HG02970 (cell line): ENCODE measurements around the gene RNU1-4.
"Not testable (repeated sequence)": the region's sequence is repeated elsewhere in the genome, so short reads cannot be mapped to it uniquely, and the experiment has no call there.

ENCODE experiments used
- ATAC-seq: cut with Tn5 transposase; IDR thresholded peaks from one replicate; pipeline ENCODE4 v1.9.1; 2021; ENCODE audit warnings: mild to moderate bottlenecking, moderate library complexity, moderate number of reproducible peaks; ENCODE audit not compliant: unreplicated experiment, low FRiP score

Gene RNU1-4

DNA sequence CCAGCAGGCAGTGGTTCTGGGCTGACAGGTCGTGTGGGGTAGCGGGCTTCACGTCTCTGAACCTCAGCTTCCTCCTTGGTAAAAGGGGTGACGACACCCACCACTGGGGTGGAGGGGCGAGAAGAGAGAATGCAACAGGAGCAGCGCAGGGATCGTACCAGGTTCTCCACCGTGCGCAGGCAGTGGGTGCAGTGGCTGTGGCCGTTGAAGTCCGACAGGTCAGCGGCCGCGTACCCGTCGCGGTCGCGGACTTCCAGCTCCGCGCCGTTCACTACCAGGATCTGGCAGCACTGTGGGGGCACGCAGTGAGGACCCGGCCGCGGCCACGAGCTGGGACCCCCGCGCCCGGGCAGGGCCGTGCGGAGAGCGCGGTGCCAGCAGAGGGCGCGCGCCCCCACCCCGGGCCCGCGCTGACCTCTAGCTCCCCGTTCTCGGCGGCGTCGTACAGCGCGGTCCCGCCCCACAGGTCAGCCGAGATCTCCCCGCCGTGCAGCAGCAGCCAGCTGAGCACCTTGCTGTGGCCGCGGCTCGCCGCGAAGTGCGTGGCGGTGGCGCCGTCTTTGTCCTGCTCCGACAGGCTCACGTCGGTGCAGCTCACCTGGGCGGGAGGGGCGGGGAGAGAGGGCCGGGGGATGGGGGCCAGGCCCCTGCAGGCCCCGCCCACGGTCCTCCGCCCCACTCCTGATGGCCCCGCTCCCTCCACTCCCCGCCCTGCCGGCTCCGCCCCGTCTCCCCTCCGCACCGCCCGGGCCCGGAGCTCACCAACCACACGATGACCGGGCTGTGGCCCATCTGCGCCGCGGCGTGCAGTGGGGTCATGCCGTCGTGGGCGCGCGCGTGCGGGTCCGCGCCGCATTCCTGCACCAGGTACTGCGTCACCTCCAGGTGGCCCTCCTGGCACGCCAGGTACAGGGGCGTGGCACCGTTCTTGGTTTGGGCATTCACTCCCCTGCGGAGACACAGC lies 32.9 kb upstream of the RNU1-4 start:
- ATAC-seq, result not testable (repeated sequence)

DNA sequence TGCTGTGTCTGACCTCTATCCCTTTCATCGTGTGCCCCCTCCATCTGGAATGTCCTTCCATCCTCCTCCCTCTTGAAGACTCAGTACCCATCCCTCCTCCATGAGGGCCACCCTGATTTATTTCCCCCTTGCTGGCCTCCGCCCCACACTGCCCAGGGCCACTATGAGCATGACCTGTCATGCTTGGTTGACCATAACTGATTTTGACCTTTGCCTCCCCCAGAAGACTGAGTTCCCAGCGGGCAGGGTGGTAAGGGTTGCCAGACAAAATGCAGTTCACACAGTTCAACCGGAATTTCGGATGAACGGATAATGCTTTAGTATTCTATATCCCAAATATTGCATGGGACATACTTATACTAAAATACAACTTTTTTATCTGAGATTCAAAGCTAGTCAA lies 31.6 kb upstream of the RNU1-4 start:
- ATAC-seq, result not testable (repeated sequence)

DNA sequence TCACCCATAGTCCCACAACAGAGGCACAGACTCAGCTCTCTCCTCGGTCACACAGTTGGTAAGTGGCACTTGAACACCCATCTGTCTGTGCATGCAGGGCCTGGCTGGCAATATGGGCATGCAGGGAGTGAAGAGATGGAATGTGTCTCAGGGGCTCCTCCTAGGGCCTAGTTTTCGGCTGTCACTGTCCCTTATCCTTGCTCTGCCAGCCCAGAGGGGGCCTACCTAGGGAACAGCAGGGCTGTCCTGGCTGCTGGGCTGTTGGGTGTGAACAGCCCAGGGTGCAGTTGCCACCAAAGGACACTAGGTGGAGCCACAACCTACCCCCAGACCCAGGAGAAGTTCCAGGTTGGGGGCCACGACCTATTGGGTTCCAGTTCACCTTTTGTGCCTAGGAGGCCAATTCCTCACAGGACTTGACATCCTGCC lies 30.6 kb upstream of the RNU1-4 start:
- ATAC-seq, result peak; percentile 57

DNA sequence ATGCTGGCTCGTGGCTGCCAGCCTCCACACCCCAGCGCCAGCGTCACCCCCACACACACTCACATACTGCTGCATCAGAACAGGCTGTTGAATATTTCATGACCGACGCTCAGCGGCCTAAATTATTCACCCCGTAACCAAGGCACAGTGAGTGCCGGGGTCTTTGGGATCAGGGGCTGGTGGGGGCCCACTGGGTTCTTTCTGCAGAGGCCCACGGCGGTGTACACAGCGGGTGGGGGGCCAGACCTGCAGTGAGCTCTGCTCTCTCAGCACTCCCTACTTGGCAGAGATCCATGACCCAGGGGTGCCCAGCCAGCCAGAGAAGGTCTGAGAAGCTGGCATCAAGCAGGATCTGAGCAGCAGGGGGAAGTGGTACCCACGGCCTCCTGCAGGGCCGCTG lies 29.7 kb upstream of the RNU1-4 start:
- not testable (repeated sequence) for ATAC-seq

DNA sequence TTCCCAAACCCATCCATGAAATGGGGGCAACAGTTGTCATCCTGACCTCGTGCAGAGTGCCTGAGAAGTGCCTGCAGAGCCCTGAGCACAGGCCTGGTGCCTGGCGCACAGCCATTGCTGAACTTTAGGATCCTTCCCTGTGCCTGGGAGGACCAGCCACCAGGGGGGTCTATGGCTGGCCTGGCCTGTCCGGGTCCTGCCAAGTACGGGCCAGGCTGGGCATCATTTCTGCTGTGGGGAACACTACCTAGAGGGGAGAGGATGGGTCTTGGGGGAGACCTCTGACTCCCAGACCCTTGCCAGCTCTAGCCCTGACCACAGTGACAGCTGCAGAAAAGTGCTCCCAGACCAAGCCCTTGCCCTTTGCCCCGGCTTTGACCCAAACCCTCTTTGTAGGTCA lies 28.2 kb upstream of the RNU1-4 start:
- not testable (repeated sequence) for ATAC-seq

DNA sequence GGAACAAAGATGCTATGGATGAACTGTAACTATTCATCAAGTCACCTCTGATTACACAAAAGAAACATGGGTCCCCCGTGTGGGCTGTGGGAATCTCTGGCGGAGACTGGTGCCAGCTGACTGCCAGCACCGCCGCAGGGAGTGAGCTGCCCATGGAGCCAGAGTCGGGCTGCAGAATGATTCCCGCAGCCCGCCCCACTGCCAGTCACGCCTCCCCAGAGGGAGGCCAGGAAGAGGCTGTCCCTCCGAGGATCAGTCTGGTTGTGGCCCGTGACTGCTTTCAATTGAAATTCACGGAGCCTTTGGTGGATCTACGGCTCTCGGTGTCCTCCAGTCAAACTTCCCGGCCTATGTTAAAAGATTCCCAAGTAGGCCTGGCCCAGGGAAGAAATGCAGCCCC lies 27.7 kb upstream of the RNU1-4 start:
- not testable (repeated sequence) for ATAC-seq

DNA sequence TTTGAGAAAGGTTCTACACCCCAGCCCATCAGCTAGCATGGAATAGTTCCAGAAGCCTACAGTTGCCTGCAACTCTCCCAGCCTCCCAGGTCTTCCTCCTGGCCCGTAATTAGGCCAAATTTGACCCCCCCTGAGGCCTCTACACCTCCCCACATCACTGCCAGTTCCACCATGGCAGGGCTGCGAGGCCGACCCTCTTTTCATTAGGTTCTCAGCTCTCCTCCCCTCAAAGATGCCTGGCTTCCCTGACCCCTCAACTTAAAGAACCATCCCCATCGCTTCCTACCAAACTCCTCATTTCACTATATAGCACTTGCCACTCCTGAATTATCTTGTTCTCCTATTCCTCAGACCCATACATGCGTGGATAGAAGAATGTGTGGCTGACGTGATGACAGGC lies 27.3 kb upstream of the RNU1-4 start:
- not testable (repeated sequence) for ATAC-seq

DNA sequence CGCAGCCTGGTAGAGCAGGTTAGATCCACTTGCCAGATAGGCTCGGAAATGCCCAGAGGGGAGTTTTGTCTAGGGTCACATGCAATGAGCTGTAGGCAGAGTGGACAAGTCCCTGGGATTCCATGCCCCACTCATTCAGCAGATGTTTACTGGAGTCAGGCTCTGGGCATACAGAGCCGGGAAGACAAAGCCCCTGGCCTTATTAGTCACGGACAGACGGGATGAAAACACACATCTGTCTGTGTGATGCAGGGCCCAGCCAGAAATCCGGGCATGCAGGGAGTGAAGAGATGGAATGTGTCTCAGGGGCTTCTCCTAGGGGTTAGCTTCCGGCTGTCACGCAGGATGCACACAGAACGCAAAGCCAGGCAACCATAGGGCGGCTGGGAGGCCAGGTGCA lies 26.8 kb upstream of the RNU1-4 start:
- ATAC-seq, result not testable (repeated sequence)

DNA sequence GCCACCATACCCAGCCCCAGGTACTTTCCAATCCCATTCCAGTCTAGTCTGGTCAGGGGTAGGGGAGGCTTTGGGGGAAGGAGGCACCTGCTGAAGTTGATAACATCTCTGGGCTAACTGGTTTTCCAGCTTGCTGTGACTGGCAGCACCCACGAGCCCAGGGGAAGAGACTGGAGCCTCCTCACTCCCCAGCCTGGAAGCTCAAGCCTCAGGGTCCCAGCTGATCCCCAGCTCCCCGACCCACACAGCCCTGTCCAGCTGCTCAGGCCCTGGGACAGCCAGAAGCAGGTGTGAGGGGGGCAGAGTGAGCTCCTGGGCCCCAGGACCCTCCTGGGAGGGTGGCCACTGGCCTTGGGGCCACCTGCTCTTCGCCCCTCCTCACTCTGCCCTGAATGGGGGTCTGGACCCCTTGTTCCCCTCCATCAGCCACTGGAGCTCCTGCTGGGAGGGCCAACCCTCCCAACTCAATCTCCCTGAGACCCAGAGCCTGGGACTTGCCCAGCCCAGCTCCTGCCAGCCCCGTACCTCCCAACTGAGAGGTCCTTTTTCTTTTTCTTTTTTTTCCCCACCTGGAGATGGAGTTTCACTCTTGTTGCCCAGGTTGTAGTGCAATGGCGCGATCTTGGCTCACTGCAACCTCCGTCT lies 23.5 kb upstream of the RNU1-4 start:
- no peak for ATAC-seq

DNA sequence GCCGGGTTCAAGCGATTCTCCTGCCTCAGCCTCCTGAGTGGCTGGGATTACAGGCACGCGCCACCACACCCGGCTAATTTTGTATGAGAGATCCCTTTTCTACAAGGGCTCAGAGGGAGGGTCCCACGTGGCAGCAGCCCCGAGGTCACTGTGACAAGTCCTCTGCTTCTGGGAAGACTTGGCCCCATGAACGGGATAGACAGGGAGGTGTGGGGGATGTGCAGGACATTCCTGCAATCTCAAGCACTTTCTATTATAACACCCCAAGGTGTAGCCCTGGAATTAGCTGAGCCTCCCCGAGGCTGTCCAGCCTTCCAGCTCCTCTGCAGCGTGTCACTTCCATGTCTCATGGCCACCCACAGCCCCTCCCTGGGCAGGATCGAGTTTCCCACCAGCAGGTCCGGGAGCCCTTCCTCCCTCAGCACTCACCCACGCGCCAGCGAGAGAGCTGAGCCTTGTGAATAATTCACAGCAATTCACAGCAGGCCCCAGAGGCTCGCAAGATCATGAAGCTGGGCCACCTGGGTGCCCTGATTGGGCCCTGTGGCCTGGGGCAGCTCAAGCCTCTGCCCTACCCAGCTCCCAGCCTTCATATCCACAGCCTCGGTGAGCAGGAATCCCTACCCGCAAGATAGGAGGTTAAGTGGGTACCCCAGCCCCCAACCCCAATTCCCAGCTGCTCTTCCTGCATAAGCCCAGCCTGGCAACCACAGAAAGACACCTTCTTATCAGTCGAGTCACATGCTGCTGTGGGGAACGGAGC lies 22.8 kb upstream of the RNU1-4 start:
- ATAC-seq, result no peak

DNA sequence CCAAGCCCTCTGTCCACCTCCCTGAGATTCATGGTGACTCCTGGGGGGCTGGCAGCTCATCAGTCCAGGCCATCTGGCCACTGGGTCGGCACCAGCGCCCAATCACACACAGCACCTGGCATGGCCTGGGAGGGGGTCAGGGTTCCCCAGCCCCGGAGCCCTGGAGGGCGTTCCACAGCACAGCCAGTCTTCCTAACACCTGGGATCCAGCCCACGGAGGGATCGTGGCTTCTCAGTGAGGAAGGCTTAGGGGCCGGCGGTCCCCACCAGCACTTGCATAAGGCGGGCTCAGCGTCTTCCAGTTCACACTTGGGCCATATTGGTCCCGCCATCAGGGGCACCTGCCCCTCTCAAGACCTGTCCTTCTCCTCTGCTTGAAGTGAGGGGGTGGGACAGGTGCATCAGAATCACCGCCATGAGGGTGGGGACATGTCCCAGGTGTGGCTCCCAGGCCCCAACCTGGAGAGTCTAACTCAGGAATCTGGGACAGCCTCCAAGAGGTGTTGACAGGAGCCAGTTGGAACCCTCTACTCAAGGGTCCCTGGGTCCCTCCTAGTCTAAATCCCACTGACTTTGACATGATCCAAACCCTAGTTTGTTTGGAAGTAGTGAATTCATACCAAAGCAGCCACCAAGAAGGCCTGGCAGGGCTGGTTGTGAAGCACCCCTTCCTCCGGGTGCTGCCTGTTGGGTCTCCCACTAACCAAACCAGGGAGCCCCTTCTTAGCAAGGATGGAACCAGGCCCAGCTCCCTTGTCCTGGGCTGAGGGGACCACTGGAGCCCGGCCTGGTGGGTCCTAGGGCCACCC lies 22.0 kb upstream of the RNU1-4 start:
- not testable (repeated sequence) for ATAC-seq

DNA sequence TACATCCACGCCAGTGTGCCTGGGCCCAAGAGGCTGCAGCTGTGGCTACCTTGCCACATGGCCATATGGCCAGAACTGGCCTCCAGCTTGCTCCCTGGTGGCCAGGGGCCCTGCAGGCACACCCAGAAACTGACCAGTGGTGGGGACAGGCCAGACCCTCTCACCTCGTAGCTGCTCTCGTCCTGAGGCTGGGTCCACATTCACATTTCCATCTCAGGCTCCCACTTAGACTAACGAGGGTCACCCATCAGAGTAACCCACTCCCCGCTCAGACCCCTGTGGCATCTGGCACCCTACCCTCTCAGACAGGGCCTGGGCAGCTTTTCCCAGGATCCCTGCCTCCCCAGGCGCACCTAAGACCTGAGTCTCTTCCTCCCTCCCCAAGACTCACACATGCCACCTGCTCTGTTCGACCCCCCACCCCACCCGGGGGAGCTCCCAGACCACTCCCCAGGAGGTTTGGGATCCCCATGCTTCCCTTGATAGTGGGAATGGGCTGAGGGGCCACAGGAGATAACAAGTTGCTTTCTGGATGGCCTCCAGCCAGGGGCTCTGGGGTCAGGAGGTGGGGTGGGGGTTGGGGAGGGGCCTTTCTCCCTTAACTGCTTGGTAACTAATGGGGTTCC lies 21.3 kb upstream of the RNU1-4 start:
- no peak for ATAC-seq

DNA sequence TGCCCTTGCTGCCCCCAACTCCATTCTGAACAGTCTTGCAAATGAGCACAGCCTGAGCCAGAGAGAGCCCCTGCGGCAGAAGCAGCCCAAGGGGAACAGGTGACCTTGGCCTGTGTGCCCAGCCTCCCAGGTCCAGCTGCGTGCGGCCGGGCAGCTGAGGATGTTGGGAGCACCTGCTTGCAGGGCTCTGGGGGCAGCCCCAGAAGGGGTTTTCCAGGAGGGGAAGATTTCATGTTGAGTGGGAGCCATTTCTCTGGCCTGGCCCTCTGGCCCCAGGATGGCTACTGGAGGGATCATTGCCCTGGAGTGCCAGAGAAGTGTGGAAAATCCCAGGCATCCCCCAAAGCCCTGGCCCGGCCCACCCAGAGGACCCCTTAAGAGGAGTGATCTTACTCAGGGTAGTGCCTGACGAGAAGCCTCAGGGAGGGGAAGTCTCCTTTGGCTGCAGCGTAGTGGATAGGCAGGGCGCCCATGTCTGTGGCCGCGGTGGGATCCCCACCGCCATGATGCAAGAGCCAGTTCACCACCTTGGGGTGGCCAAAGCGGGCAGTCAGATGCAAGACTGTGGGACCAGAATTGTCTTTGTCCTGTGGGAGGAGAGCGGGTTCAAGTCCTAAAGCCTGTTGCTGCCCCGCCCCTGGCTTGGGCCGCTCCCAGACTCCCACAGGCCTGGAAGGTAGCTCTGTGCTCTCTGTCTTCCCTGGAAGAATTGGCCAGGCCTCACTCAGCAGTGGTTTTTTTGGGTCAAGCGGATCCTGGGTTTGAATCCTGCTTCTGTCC lies 20.6 kb upstream of the RNU1-4 start:
- ATAC-seq, result no peak

DNA sequence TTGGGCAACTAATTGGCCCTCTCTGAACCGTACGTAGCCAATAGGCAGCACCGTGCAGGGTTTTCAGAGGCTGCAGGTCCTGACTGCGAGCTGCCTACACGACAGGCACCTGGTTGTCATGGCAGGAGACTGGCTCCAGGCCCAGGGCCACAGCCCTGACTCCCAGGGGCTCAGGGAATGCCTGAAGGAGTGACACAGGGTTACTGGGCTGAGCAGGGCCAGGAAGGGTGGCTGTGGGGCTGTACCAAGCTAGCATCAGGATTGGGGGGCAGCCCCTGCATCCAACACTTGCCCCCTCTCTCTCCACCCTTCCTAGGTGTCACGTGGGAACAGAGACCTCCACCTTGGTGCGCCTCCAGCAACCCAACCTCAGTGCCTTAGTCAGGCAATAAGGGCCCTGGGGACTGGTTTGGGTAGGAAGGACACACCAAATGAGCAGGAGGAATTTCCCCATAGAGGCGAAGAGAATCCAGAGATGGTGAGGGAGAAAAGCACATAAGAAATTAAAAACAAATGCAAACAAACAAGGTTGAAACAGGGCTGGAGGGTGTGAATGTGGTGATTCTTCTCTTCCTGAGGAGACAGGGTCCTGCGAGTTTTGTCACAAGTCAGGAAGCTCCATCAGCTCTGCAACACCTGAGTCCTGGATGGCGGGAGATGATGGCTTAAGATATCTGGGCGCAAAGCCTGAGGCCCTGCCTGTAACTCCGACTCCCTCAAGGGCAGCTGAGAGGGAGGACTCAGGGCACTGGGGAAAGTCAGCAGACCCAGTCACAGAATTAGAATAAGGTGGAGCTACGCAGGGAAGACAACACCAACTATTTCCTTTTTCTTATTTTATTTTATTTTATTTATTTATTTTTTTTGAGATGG lies 19.7 kb upstream of the RNU1-4 start:
- ATAC-seq, result no peak

DNA sequence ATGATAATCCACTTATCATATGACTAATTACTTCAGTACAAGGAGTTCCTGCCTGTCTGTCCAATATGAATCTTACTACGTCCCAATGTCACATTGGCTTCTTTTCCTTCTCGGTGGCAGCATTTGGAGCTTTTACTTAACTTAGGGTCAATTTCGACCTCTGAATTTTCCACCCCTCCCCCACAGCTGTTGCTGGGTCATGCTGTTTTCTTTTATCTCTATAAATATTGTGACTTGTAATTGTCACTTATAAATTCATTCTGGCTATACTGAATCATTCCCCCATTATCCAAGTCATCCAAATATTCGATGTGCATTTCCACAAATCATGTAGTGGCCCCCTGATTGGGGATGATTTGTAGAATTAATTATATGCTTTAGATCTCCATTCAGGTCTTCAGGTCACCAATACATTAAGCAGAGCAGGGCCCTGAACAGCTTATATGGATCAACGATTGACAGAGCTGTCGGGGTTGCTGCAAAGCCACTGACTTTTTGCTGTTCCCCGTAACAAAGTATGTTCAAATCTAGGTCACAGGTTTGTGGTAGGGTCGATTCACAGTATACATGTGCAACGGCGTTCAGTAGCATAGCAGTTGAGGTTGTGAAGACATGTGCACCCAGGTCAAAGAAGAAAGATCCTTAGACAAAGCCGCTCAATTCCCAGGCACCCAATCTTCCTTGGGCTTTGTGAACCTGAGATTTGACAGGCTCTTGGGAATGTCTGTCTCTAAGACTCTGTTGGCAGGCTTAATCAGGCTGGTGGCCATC lies 18.3 kb upstream of the RNU1-4 start:
- ATAC-seq, result no peak

DNA sequence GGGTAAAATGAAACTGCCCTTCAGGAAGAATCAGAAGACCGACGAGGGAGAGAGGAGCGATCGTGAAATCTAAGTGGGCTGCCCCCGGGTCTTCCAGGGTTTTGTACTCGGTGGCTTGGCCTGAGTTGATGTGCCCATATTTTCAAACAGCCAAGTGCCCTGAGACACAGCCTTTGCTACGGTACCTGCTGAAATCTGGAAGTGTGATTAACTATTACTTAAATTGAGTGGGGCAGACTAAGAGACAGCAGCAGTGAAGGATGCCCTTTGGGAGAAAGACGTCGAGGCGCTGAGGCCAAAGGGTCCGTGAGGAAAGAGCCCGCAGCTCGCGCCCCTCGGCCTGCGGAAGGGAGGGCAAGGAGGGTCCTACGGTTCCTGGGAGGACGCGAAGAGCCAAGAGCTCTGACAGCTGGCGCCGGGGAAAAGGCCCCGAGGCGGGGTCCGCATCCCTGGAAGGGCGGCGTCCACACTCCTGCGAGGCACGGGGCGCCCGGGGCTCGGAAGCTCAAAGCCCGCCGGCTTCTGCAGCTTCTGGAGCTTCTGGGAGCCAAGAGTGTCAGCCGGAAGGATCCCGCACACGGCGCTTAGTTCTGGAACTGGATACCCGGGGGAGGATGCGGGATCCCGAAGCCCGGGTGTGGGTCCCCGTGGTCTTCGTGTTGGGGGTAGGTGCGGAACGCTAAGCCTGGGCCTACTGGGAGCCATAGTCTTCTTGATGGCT lies 15.4 kb upstream of the RNU1-4 start:
- no peak for ATAC-seq
